HG02623 (cell line): ENCODE data around the gene KRTAP4-12.
"Not testable (repeated sequence)": the region's sequence is repeated elsewhere in the genome, so short reads cannot be mapped to it uniquely, and the experiment has no call there.

Experiments used
- ATAC-seq: cut with Tn5 transposase; IDR thresholded peaks from one replicate; pipeline ENCODE4 v1.9.1; 2021; ENCODE audit warnings: moderate library complexity; ENCODE audit not compliant: unreplicated experiment

The KRTAP4-12 gene

DNA sequence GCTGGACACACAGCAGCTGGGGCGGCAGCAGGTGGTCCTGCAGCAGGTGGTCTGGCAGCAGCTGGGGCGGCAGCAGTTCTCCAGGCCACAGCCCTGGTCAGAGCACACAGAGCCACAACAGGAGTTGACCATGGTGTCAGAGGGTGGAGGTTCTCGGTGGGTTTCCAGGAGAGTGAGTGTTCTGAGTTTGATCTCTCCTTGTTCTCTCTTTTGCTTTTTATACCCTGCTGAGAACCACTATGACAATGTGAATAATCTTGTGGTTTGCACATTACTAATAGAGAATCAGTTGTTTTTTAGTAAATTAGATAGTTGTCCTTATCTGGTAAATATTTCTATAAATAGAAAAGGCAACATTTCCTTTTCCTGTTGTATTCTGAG is at the start of gene KRTAP4-12:
TSS of gene KRTAP4-12 (minus strand) at position 192 of the 381 bp plus-strand sequence. CDS start at position 132, 60 bp downstream.
- not testable (repeated sequence) for ATAC-seq

DNA sequence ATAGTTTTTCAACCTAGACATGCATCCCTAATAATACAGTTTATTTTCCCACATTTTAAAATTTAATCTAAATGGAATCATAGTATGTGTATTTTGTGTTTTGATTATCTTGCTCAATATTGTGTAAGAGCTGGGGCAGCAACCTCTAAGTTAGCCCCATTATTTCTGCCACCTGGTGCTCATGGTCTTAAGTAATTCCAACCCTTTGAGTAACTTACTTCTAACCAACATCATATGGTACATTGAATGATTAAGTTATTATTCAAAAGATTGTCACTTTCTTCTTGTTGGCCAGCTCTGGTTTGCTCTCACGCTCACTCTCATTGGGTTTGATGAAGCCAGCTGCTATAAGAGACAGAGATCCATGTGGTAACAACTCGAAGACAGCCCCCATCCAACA is 47.9 kb upstream of the KRTAP4-12 start:
- no peak for ATAC-seq

DNA sequence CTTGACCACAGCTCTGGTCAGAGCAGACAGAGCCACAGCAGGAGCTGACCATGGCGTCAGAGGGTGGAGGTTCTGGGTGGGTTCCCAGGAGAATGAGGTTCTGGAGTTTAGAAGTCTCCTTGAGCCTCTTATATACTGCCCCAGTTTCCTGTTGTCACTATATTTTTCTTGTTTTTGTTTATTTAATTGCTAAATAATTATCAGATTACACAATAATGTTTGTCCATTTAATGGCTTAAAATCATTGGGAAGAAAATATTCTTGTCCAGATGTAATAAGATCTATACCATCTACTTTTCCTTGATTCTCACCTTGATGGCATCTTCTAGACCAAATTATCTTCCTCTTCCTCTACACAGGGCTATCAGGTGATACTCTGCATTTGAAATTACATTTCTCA is 44.1 kb upstream of the KRTAP4-12 start, which contains the start of gene KRTAP4-3:
TSS of gene KRTAP4-3 (minus strand) at position 101 of the 400 bp plus-strand sequence. CDS start at position 52, 49 bp downstream.
- no peak for ATAC-seq

DNA sequence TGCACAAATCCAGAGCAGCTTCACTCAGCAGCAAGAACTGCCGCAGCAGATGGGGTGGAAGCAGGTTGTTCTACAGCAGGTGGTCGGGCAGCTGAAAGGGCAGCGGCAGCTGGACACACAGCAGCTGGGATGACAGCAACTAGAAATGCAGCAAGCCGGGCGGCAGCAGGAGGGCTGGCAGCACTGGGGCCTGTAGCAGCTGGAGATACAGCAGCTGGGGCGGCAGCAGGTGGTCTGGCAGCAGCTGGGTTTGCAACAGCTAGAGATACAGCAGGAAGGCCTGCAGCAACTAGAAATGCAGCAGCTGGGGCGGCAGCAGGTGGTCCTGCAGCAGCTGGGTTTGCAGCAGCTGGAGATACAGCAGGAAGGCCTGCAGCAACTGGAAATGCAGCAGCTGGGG is 43.6 kb upstream of the KRTAP4-12 start:
- ATAC-seq, result no peak

DNA sequence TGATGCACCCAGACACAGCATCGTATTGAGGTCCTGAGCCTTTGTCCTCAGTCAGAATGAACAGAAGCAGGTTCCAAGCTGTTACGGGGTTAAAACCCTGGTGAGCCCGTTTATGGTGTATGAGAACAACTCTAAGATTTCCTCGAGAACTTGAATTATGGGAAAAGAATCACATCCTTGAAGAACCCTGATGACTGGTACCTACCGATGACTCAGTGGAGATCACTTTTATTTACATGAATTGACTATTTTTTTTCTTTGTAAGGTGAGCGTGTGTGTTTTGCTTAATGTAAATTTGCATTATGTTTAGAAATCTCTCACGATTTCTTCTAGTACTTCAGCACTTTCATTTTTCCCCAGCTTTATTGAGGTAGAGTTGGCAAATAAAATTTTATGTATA is 39.8 kb upstream of the KRTAP4-12 start:
- ATAC-seq, result no peak

DNA sequence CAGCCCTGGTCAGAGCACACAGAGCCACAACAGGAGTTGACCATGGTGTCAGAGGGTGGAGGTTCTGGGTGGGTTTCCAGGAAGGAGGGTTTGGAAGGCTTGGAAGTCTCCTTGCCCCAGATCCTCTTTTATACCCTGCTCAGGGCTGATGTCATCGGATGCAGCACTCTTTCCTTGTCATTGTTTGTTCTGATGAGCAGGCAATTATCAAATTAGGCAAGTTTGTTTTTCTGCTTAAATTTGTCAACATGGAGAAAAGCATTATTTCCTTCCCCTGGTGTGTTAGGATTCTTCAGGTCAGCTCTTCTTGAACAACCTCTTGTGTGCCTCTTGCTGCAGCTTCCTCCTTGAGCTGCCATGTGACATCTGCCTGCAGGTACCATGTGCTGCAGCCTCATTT is 36.7 kb upstream of the KRTAP4-12 start, which contains the start of gene KRTAP4-4:
TSS of gene KRTAP4-4 (minus strand) at position 101 of the 400 bp plus-strand sequence. CDS start at position 44, 57 bp downstream.
- ATAC-seq, result no peak

DNA sequence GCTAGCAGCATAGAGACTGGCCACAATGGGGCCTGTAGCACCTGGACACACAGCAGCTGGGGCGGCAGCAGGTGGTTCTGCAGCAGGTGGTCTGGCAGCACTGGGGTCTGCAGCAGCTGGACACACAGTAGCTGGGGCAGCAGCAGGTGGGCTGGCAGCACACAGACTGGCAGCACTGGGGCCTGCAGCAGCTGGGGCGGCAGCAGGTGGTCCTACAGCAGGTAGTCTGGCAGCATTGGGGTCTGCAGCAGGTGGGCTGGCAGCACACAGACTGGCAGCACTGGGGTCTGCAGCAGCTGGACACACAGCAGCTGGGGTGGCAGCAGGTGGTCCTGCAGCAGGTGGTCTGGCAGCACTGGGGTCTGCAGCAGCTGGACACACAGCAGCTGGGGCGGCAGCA is 36.2 kb upstream of the KRTAP4-12 start:
- ATAC-seq, result not testable (repeated sequence)

DNA sequence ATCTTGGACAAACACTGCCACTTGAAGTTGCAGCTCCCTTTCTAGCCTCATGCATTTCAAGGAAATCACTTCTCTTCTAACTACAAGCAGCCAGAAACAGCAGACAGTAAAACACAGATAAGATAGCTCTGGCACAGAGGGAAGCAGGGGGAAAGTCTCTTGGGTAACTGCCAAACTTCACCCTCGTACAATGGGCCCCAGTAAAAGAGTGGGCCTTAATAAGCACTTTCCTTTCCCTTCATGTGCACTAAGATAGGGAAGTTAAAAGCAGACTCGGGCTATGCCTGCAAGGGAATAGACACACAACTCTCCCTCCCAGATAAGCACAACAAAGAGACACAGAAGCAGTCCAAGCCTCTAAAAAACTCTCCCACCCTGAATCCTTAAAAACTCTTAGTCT is 29.9 kb upstream of the KRTAP4-12 start:
- ATAC-seq, result no peak

DNA sequence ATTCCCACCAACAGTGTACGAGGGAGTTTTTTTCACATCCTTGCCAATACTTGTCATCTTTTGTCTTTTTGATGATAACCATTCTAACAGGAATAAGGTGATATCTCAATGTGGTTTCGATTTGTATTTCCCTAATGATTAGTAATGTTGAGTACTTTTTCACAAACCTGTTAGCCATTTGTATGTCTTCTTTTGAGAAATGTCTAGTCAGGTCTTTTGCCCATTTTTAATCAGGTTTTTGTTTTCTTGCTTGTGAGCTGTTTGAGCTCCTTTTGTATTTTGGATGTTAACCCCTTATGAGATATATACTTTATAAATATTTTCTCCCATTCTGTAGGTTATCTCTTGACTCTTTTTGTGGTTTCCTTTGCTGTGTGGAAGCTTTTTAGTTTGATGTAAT is 27.5 kb upstream of the KRTAP4-12 start:
- no peak for ATAC-seq

DNA sequence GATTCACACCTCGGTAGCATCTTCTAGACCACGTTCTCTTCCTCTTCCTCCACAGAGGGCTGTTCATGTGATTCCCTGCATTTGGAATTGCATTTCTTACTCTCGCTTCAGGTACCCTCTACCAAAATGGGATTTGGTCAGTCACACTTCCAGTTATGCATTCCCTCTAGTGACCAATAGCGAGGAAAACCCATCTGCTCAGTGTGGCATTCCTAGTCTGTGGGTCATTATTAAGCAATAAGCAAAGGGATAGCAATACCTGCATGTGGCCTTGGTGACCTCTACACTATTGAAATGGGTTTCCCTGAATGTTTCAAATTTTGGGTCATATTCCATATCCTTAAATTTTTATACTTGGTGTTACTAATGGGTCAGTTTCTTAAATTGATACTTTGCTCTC is 26.0 kb upstream of the KRTAP4-12 start:
- ATAC-seq, result no peak

DNA sequence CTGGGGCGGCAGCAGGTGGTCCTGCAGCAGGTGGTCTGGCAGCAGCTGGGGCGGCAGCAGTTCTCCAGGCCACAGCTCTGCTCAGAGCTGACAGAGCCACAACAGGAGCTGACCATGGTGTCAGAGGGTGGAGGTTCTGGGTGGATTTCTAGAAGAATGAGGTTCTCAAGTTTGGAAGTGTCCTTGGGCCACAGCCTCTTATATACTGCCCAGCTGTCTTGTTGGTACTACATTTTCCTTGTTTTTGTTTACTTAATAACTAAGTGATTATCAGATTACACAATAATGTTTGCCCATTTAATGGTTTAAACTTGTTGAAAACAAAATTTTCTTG is 25.6 kb upstream of the KRTAP4-12 start, which contains the start of gene KRTAP4-5:
TSS of gene KRTAP4-5 (minus strand) at position 174 of the 334 bp plus-strand sequence. CDS start at position 116, 58 bp downstream.
- no peak for ATAC-seq

DNA sequence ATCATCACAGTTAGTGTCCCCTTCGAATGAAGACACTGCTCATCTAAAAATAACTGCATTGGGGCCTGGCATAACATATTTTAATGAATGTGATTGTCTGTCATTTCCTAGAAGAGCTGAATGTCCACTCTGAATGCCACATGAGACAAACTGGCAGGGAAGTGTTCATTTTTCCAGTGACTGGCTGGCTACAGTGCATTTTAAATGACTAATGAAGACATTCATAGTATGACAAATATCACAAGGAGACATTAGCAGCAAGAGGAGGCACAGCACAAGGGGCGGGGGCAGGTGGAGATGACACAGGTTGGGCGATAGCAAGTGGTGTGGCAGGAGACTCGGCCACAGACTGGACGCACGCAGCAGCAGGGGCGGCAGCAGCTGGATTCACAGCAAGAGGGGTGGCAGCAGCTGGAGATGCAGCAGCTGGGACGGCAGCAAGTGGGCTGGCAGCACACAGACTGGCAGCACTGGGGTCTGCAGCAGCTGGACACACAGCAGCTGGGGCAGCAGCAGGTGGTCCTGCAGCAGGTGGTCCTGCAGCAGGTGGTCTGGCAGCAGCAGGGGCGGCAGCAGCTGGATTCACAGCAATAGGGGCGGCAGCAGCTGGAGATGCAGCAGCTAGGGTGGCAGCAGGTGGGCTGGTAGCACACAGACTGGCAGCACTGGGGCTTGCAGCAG is 25.1 kb upstream of the KRTAP4-12 start:
- not testable (repeated sequence) for ATAC-seq

DNA sequence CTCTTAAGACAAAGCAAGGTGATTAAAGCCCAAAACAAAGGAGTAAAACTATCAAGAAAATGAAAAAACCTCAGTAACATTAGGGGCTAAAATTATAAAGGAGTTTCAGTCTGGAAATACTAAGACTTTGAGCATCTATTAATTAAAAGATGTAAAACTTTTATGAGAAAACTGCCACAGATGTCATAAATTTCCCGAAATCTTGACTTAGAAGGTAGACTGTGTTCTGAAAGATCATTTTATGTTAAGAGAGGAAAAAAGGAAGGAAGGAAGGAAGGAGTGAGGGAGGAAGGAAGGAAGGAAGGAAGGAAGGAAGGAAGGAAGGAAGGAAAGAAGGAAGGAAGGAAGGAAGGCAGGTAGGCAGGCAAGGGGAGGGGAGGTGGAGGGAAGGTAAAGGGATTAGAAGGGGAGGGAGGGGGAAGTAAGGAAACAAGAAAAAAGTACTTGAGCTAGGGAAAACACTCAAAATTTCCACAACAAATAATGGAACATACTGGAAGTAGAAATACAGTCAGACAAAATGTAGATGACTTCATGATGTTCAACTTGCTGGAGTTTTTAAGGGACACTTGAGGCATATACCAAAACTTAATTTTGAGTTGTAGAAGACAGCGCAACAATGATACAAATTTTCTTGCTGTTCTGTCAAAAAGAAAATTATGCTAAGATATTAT is 23.7 kb upstream of the KRTAP4-12 start:
- no peak for ATAC-seq

DNA sequence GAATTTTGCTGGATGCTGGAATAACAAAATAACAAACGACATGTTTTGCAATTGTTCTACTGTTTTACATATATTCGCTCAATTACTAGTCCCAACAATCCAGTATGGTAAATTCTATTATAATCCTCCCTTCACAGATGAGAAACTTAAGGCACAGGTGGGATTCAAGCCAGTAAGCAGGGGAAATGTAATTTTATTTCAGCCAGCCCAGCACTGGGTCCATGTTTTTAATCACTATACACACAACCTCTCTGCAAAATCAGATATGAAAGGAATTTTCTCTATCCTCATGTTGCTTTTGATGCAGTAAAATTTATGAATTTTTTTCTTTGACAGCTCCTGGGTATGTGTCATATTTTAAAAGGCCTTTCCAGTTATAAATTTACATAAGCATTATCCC is 21.3 kb upstream of the KRTAP4-12 start:
- no peak for ATAC-seq

DNA sequence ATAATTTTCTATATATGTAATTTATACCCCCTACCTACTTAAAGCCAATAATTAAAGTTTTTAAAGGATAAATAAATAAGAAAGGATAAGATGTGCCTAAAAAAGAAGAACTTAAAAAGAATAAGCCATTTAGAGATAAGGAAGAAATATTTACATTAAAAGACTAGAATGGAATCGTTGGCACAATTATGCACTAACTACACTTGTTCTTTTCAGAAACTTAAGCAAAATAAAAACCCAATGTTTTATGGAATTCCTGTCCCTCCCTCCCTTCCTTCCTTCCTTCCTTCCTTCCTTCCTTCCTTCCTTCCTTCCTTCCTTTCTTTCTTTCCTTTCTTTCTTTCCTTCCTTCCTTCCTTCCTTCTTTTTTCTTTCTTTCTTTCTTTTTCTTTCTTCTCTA is 20.9 kb upstream of the KRTAP4-12 start:
- ATAC-seq, result no peak

DNA sequence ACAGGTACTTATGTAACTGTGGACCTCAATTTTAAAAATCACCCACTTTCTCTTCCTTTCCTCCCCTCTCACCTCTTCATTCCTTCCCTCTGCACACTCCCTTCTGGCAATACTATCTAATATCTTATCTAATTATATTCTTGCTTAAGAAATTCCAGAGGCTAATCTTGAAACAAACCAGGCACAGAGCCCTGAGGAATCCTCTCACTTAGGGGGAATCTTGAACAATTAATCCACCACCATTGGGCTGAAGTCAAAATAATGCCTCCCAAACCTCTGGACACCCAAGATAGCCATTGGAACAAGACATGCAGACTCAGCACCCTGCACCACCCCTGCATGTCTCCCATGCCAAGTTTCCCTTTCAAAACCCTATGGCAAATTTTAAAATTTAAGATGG is 17.4 kb upstream of the KRTAP4-12 start:
- ATAC-seq, result no peak

DNA sequence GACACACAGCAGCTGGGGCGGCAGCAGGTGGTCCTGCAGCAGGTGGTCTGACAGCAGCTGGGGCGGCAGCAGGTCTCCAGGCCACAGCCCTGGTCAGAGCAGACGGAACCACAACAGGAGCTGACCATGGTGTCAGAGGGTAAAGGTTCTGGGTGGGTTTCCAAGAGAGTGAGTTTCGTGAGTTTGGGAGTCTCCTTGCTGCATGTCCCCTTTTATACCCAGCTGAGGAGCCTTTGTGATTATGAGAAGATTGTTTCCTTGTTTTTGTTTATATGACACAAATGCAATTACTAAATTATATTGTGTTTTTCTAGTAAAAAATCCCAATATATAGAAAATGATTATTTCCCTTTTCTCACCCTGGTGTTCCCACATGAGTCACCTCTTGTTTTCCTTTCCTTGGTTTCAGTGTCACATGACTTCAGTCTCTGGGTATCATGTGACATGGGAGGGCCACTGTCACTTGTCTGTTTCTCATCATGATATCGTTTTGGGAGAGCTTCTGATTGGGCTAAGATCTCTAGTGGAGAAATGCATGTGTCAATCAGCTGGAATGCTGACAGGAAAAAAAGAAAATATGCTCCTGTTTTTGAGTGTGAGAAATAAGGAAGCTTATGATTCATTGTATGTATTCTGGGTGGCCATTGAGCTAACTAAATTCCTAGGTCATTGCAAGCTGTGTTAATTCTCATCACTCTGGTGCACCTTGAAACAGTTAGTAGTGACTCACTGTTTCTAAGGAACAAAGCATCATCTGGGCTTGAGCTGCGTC is 16.6 kb upstream of the KRTAP4-12 start, which contains the start of gene KRTAP4-6:
TSS of gene KRTAP4-6 (minus strand) at position 185 of the 772 bp plus-strand sequence. CDS start at position 128, 57 bp downstream.
- no peak for ATAC-seq

DNA sequence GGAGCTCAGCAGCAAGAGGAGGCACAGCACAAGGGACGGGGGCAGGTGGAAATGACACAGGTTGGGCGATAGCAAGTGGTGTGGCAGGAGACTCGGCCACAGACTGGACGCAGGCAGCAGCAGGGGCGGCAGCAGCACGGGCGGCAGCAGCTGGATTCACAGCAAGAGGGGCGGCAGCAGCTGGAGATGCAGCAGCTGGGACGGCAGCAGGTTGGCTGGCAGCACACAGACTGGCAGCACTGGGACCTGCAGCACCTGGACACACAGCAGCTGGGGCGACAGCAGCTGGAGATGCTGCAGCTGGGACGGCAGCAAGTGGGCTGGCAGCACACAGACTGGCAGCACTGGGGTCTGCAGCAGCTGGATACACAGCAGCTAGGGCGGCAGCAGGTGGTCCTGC is 15.9 kb upstream of the KRTAP4-12 start:
- ATAC-seq, result not testable (repeated sequence)

DNA sequence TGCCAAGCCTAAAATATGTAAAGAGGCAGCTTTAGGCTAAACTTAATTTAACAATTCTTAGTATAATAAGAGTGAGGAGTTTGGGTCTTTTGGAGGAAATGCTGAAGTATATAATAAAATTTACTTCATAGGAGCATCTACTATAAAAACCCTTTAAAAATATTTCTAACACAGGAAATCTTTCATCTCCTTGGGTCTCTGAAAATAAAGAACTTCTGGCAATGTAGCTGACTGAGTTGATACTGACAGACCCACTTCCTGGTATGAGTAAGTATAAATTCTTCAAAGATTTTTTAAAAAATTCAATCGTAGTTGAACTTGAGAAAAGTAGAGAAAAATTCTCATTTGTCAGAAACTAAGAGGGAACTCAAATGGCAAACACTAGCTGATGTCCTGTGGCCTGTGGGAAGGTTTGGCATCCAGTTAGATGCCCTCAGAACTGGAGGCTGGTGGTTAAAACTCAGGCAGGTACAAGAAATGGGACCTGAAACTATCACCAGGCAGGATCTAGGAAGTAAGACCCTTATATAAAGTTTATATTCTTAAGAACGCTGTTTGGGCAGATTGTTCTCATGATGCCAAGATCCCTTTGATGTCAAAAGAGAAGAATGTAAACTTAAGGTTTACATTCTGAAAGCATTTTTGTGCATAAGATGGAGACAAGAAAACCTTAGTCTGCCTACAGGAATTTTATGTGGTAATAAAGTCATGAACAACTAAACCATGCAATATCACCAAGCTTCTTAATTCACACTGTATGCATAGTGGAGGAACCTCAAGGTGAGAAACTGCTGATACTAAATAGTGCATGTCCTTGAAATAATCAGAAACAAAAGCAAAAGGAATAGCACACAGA is 10.1 kb upstream of the KRTAP4-12 start:
- no peak for ATAC-seq

DNA sequence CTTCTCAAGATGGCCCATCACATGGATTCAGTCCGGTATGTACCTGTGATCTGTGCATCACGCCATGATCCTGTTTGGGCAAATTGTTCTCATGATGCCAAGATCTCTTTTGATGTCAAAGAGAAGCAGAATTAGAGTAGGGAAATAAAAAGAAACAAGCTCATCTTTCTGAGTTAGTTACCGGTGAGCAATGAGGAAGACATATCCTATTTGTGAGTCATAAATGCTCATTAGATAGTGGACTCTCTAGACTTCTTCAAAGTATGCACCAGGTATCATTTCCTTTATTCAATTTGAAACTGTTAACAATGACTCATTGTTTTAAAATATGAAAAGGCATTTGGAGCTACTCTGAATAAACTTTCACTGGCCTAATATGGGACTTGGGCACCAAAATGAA is 8.0 kb upstream of the KRTAP4-12 start:
- ATAC-seq, result no peak

DNA sequence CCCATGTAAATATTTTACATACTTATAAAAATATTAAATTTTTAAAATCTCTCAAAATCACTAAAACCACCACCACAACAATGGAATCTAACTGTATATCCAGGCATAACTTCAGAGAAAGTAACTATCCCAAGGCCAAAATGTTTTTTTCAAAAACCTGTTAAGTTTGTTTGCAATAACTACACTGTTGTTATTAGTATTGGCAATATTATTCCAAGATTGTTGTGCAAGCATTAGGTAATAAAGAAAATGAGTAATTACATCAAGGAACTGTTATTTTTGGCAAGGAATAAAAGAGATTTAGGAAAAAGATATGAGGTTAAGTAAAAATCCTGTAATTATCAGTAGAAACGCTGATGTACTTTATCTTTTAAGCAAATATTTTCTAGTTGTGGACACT is 3.4 kb upstream of the KRTAP4-12 start:
- no peak for ATAC-seq
